H1 (cell line): Measurements from ENCODE around the gene SF3A2. TPM values are rescaled to one million over a fixed set of nuclear protein-coding genes. Genes with fewer than 3 reads are reported as not detected.

Experiments
- CTCF ChIA-PET: fragments of 300-600 bp; sonication (Branson Sonifier 250); formaldehyde crosslinking; loops from one replicate; lab custom pipeline; 2021; ENCODE audit not compliant: partially characterized antibody; lab: Charles Lee
- POLR2A ChIA-PET: fragments of 300-600 bp; sonication (Branson Sonifier 250); formaldehyde crosslinking; loops from one replicate; lab custom pipeline; 2021; ENCODE audit warnings: inconsistent platforms; ENCODE audit not compliant: partially characterized antibody; lab: Charles Lee
- DNase-seq, 2 experiments: peaks; one replicate each; pipeline versions ENCODE4 v3.0.0 to v3.0.0-alpha.2; 2010 to 2022; ENCODE audit warnings: low spot score in 2 of 2, low read depth in 1 of 2, mixed read lengths in 1 of 2
- FAIRE-seq: peaks from 2 replicates; lab custom pipeline; 2011; peaks lifted over from hg19 to GRCh38; lab: Jason Lieb, UNC
- H2AFZ ChIP-seq: 2 replicates; pipeline ENCODE4 v1.8.1; 2012; ENCODE audit warnings: low read length, inconsistent platforms
- H2AK5ac ChIP-seq: 2 replicates; pipeline ENCODE4 v1.6.1; 2013; ENCODE audit warnings: low read depth, low read length
- H2BK120ac ChIP-seq: replicated peaks from 2 replicates; pipeline ENCODE3; 2013; ENCODE audit warnings: low read depth, low read length, inconsistent platforms
- H2BK12ac ChIP-seq: 2 replicates; pipeline ENCODE4 v1.6.1; 2013; ENCODE audit warnings: low read depth, low read length
- H2BK15ac ChIP-seq: 2 replicates; pipeline ENCODE4 v1.6.1; 2013; ENCODE audit warnings: low read length
- H2BK20ac ChIP-seq: 2 replicates; pipeline ENCODE4 v1.6.1; 2013; ENCODE audit warnings: low read length
- H2BK5ac ChIP-seq: 2 replicates; pipeline ENCODE4 v1.6.1; 2013; ENCODE audit warnings: low read depth, low read length
- H3K14ac ChIP-seq: 2 replicates; pipeline ENCODE4 v1.6.1; 2013; ENCODE audit warnings: inconsistent platforms; ENCODE audit not compliant: insufficient read length
- H3K18ac ChIP-seq: 2 replicates; pipeline ENCODE4 v1.6.1; 2013; ENCODE audit warnings: low read length; ENCODE audit errors: extremely low read depth
- H3K23ac ChIP-seq: 2 replicates; pipeline ENCODE4 v1.6.1; 2013; ENCODE audit warnings: inconsistent platforms; ENCODE audit not compliant: insufficient read length
- H3K23me2 ChIP-seq: 2 replicates; pipeline ENCODE4 v1.6.1; 2013; ENCODE audit warnings: low read depth, low read length
- H3K27ac ChIP-seq: 2 replicates; pipeline ENCODE4 v1.6.1; 2011; ENCODE audit warnings: low read depth, low read length, inconsistent platforms
- H3K27me3 ChIP-seq, 4 experiments: replicated peaks in 1 of 4; 1 replicate in 1 of 4; 2 replicates in 3 of 4; pipeline versions ENCODE4 v1.6.1 to v1.8.1; 2011 to 2013; ENCODE audit warnings: low read length in 3 of 4, mild to moderate bottlenecking in 3 of 4, inconsistent platforms in 2 of 4, mixed read lengths in 2 of 4, moderate library complexity in 1 of 4; ENCODE audit not compliant: control insufficient read depth in 3 of 4, insufficient read depth in 3 of 4; ENCODE audit errors: extremely low read depth in 1 of 4
- H3K36me3 ChIP-seq, 4 experiments: 2 replicates each; pipeline versions ENCODE4 v1.6.1 to v1.8.1; 2011 to 2013; ENCODE audit warnings: mild to moderate bottlenecking in 4 of 4, low read length in 3 of 4, moderate library complexity in 2 of 4, control low read depth in 1 of 4, inconsistent platforms in 1 of 4; ENCODE audit not compliant: insufficient read depth in 4 of 4, control insufficient read depth in 2 of 4
- H3K4ac ChIP-seq: replicated peaks from 2 replicates; pipeline ENCODE3; 2013; ENCODE audit warnings: low read length, low read depth, mixed read lengths, inconsistent platforms; ENCODE audit not compliant: insufficient read length
- H3K4me1 ChIP-seq, 4 experiments: replicated peaks in 1 of 4; 1 replicate in 1 of 4; 2 replicates in 3 of 4; pipeline versions ENCODE4 v1.6.1 to v1.8.1; 2011 to 2013; ENCODE audit warnings: low read length in 3 of 4, inconsistent platforms in 2 of 4, mixed read lengths in 1 of 4; ENCODE audit not compliant: insufficient read depth in 4 of 4, control insufficient read depth in 3 of 4
- H3K4me2 ChIP-seq, 2 experiments: 2 replicates each; pipeline versions ENCODE4 v1.6.1 to v1.8.1; 2011 to 2013; ENCODE audit warnings: low read depth in 2 of 2, low read length in 2 of 2, control low read depth in 1 of 2, inconsistent platforms in 1 of 2, mild to moderate bottlenecking in 1 of 2; ENCODE audit not compliant: insufficient read depth in 1 of 2
- H3K4me3 ChIP-seq, 4 experiments: fragments of 200-600, 300-600 bp in 1 of 4; sonication (generic), shearing (Covaris generic), sonication (Bioruptor Twin) in 1 of 4; 2 replicates each; pipeline versions ENCODE4 v1.5.1 to v1.8.1; 2011 to 2016; ENCODE audit warnings: low read length in 4 of 4, low read depth in 3 of 4, control low read depth in 2 of 4, inconsistent platforms in 2 of 4, mild to moderate bottlenecking in 2 of 4, mixed read lengths in 1 of 4, moderate library complexity in 1 of 4; ENCODE audit not compliant: insufficient read depth in 2 of 4; ENCODE audit errors: extremely low read depth in 1 of 4
- H3K56ac ChIP-seq: replicated peaks from 2 replicates; pipeline ENCODE3; 2013; ENCODE audit warnings: low read depth, mild to moderate bottlenecking, mixed read lengths, low read length, inconsistent platforms; ENCODE audit not compliant: insufficient read length
- H3K79me1 ChIP-seq: 2 replicates; pipeline ENCODE4 v1.6.1; 2013; ENCODE audit warnings: low read depth, low read length, control low read depth
- H3K79me2 ChIP-seq, 2 experiments: 2 replicates each; pipeline versions ENCODE4 v1.6.1 to v1.8.1; 2012 to 2013; ENCODE audit warnings: low read length in 2 of 2, mild to moderate bottlenecking in 2 of 2, inconsistent platforms in 1 of 2; ENCODE audit not compliant: insufficient read depth in 2 of 2, control insufficient read depth in 1 of 2
- H3K9ac ChIP-seq, 4 experiments: replicated peaks in 1 of 4; 1 replicate in 1 of 4; 2 replicates in 3 of 4; pipeline versions ENCODE4 v1.6.1 to v1.8.1; 2011 to 2013; ENCODE audit warnings: low read depth in 3 of 4, low read length in 3 of 4, control low read depth in 2 of 4, mild to moderate bottlenecking in 2 of 4, moderate library complexity in 2 of 4, inconsistent platforms in 1 of 4; ENCODE audit errors: extremely low read depth in 1 of 4
- H3K9me3 ChIP-seq, 2 experiments: 2 replicates each; pipeline versions ENCODE4 v1.6.1 to v1.8.1; 2012 to 2013; ENCODE audit warnings: mild to moderate bottlenecking in 2 of 2, moderate library complexity in 2 of 2, control low read depth in 1 of 2, inconsistent platforms in 1 of 2, low read depth in 1 of 2, low read length in 1 of 2, mixed read lengths in 1 of 2; ENCODE audit not compliant: insufficient read depth in 2 of 2
- H4K20me1 ChIP-seq, 2 experiments: replicated peaks in 1 of 2; 2 replicates each; pipeline versions ENCODE3 to v1.8.1; 2011 to 2013; ENCODE audit warnings: inconsistent platforms in 2 of 2, low read length in 2 of 2, mild to moderate bottlenecking in 1 of 2; ENCODE audit not compliant: insufficient read depth in 2 of 2, control insufficient read depth in 1 of 2
- H4K5ac ChIP-seq: 2 replicates; pipeline ENCODE4 v1.6.1; 2013; ENCODE audit warnings: low read length, low read depth, mixed read lengths, inconsistent platforms; ENCODE audit not compliant: insufficient read length
- H4K8ac ChIP-seq: 2 replicates; pipeline ENCODE4 v1.8.0; 2013; ENCODE audit warnings: mild to moderate bottlenecking, moderate library complexity, low read length, inconsistent platforms; ENCODE audit not compliant: insufficient read depth; ENCODE audit errors: extremely low read depth
- H4K91ac ChIP-seq: replicated peaks from 2 replicates; pipeline ENCODE3; 2013; ENCODE audit warnings: low read length, mixed read lengths, inconsistent platforms; ENCODE audit not compliant: insufficient read length
- BACH1 ChIP-seq: IDR thresholded peaks from 2 replicates; pipeline ENCODE4 v1.6.1; 2012; ENCODE audit warnings: low read length, improper control_type of control experiment
- CREB1 ChIP-seq: IDR thresholded peaks from 2 replicates; pipeline ENCODE4 v1.6.1; 2012; ENCODE audit warnings: inconsistent platforms
- JUND ChIP-seq: IDR thresholded peaks from 2 replicates; pipeline ENCODE4 v1.6.1; 2011; ENCODE audit warnings: mild to moderate bottlenecking, improper control_type of control experiment, low read length
- KDM5A ChIP-seq: fragments of 200-600 bp; IDR thresholded peaks from 2 replicates; pipeline ENCODE4 v1.7.1; 2012; ENCODE audit warnings: mild to moderate bottlenecking, low read length, inconsistent platforms, mixed read lengths
- MAFK ChIP-seq: IDR thresholded peaks from 2 replicates; pipeline ENCODE4 v1.6.1; 2012; ENCODE audit warnings: low read depth, mild to moderate bottlenecking, improper control_type of control experiment, low read length
- POU5F1 ChIP-seq: IDR thresholded peaks from 2 replicates; pipeline ENCODE4 v1.6.1; 2011; ENCODE audit warnings: low read depth, mild to moderate bottlenecking, low read length, moderate library complexity
- RBBP5 ChIP-seq: IDR thresholded peaks from 2 replicates; pipeline ENCODE4 v1.7.1; 2012; ENCODE audit warnings: low read depth, mild to moderate bottlenecking, inconsistent platforms, low read length, moderate library complexity, borderline replicate concordance
- TAF1 ChIP-seq: IDR thresholded peaks from 2 replicates; pipeline ENCODE4 v1.6.1; 2011; ENCODE audit warnings: mild to moderate bottlenecking, low read depth, low read length
- TAF7 ChIP-seq: optimal IDR thresholded peaks from 2 replicates; pipeline ENCODE3; 2011; ENCODE audit warnings: low read depth, mild to moderate bottlenecking, inconsistent platforms, low read length, moderate library complexity, borderline replicate concordance
- WGBS, 2 experiments: shearing (Covaris generic) in 1 of 2; methylation state at CpG; one replicate each; pipeline versions ENCODE4 v1.1.6 to v1.1.7; 2013 to 2015; ENCODE audit warnings: low lambda C conversion rate in 2 of 2, mixed read lengths in 2 of 2, inconsistent platforms in 1 of 2, low coverage in 1 of 2, missing lambda C conversion rate in 1 of 2; ENCODE audit not compliant: insufficient replicate concordance in 2 of 2, insufficient coverage in 1 of 2, insufficient read length in 1 of 2; ENCODE audit errors: extremely low coverage in 1 of 2, missing lambda C conversion rate in 1 of 2; 5-methylcytosine and 5-hydroxymethylcytosine counted together
- long read RNA-seq, 2 experiments: library from RNA in 1 of 2; library from capped mRNA in 1 of 2; stranded (forward); transcript quantifications; one replicate each; pipeline ENCODE4 v2.0.0, GENCODE V29; 2021; ENCODE audit warnings: inconsistent platforms in 1 of 2
- polyA minus RNA-seq, 3 experiments: library from RNA; depleted of rRNA, polyadenylated mRNA; stranded (reverse); fragments of >200 nt; gene quantifications; 1 replicate in 2 of 3; 2 replicates in 1 of 3; pipeline ENCODE4 v1.2.3, GENCODE V29; 2011
- polyA plus RNA-seq, 7 experiments: library from polyadenylated mRNA; depleted of rRNA in 3 of 7; stranded (reverse) in 5 of 7; unstranded in 2 of 7; fragments of >200 nt in 5 of 7; fragments of 200-250 nt in 2 of 7; gene quantifications; 1 replicate in 5 of 7; 2 replicates in 1 of 7; 4 replicates in 1 of 7; pipeline versions ENCODE4 v1.2.1 to v1.2.3, GENCODE V29; 2011 to 2013; ENCODE audit warnings: missing spikeins in 2 of 7, mixed read lengths in 2 of 7
- total RNA-seq: library from RNA; stranded (reverse); fragmentation: NEBNext Ultra II Directional; extraction: Animal tissue kit (Norgen Biotek cat#: 25700); gene quantifications from 2 replicates; pipeline ENCODE4 v1.2.1, GENCODE V29; 2021

Gene SF3A2
- total RNA-seq: 142 and 146 TPM in 2 replicates
- 15.3 and 31.2 TPM in 2 replicates for polyA plus RNA-seq (2011; rRNA removed)
- polyA plus RNA-seq (2011; cell fraction: cytosol; rRNA removed): 22.1 TPM
- polyA plus RNA-seq (2011; cell fraction: nucleus; rRNA removed): 171 TPM
- polyA plus RNA-seq (2012, experiment 1 of 2): 97.0 to 157 TPM (median 147 TPM) in 4 replicates
- polyA plus RNA-seq (2012, experiment 2 of 2): 117 TPM
- 109 TPM for polyA plus RNA-seq (2013, experiment 1 of 2)
- polyA plus RNA-seq (2013, experiment 2 of 2): 101 TPM
- 18.4 and 22.8 TPM in 2 replicates for polyA minus RNA-seq (2011; rRNA and poly(A)+ RNA removed)
- 64.4 TPM for polyA minus RNA-seq (2011; cell fraction: cytosol; rRNA and poly(A)+ RNA removed)
- 112 TPM for polyA minus RNA-seq (2011; cell fraction: nucleus; rRNA and poly(A)+ RNA removed)
- long read RNA-seq, experiment 1, transcript SF3A2-201 (9 exons, 1,963 nt): major isoform, 38 of 159 reads
- long read RNA-seq, experiment 1, partial matches to known transcripts: 111 of 159 reads
- long read RNA-seq, experiment 1, other reads (novel, unspliced or antisense): 8 of 159 reads
- long read RNA-seq, experiment 2, partial matches to known transcripts: 141 of 144 reads
- long read RNA-seq, experiment 2, other reads (novel, unspliced or antisense): 2 of 144 reads

DNA sequence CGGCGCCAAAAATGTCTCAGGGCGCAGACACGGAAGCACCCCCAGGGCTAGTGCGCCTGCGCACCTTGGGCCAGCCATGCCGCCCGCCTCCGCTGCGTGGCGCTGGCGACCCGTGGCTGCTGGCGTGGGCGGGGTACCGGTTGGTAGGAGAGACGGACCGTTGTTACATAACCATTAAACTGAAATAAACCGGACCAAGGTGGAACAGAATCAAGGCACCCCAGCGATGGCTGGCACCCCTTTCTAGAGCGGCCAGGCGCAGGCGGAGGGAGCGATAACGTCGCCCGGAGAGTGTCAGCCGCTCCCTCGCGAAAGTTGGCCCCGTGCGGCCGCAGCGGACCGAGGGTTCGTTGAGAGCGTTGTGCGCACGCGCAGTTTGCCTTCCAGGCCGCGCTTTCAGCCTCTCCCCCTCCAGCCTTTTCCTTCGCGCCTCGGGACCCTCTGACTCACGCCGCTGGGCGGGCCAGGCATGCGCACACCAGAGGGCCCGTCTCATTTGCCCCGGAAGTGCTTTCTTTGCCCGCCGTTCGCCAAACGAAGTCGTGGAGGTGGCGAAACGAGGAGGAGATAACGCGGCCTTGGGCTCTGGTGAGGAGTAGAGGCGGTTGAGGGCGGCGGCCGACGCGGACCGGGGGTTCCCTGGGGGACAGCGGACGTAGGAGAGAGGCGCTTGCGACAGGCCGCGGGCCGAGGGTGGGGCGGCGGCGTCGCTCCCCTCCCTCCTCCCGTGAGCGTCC is at the start of gene SF3A2, which contains the start of gene PLEKHJ1:
SF3A2 (plus strand) TSS at position 511 of the 737 bp plus-strand sequence. CDS start 6,595 bp downstream, outside the sequence.
PLEKHJ1 (minus strand) TSS at position 16 of the 737 bp plus-strand sequence. CDS start 81 bp downstream, outside the sequence.
- no peak within 1 kb of the TSS for H2BK20ac ChIP-seq
- no peaks in the 10 kb centered on the region for H3K9me3 ChIP-seq
- H2BK12ac ChIP-seq: no peak within 1 kb of the TSS
- H2BK120ac ChIP-seq: no peak within 1 kb of the TSS
- H3K4me2 ChIP-seq: peak within 1 kb of the TSS; percentile 69 to 93
- peaks cover 0 to 15% (median 7%) of the 10 kb centered on the region in 4 experiments; a peak in 5 of 8 replicates for H3K36me3 ChIP-seq
- POLR2A ChIA-PET: interaction anchor here (0.7 to 10.3 kb wide), 19 partner anchors 10 to 462 kb away, joined by 3 to 206 read pairs (median 4); partner anchors contain the start of genes AMH, DOT1L and JSRP1
- DNase-seq: peak; percentile 87 to 99
- peaks cover 17 to 35% of the 10 kb centered on the region in 2 experiments for H4K20me1 ChIP-seq
- H2BK5ac ChIP-seq: peak within 1 kb of the TSS; percentile 97
- FAIRE-seq: no peak
- H2AFZ ChIP-seq: peak within 1 kb of the TSS; percentile 74; the same call in 1 of the 2 replicates
- peak within 1 kb of the TSS; percentile 63 to 93 (median 82) for H3K9ac ChIP-seq
- no peak within 1 kb of the TSS for H3K14ac ChIP-seq
- peaks cover 0 to 24% (median 14%) of the 10 kb centered on the region in 4 experiments; a peak in 6 of 7 replicates for H3K4me1 ChIP-seq
- peak within 1 kb of the TSS; percentile 77 to 86 (median 80) for H3K4me3 ChIP-seq
- H4K8ac ChIP-seq: peak within 1 kb of the TSS; percentile 98
- peak within 1 kb of the TSS; percentile 100 for H4K91ac ChIP-seq
- H2BK15ac ChIP-seq: peak within 1 kb of the TSS; percentile 95; the same call in 1 of the 2 replicates
- peak within 1 kb of the TSS; percentile 98 for H3K18ac ChIP-seq
- no peak within 1 kb of the TSS for H3K23ac ChIP-seq
- H4K5ac ChIP-seq: peak within 1 kb of the TSS; percentile 98
- H3K79me1 ChIP-seq: peaks cover 20% of the 10 kb centered on the region
- peak within 1 kb of the TSS; percentile 93 for H3K27ac ChIP-seq
- CTCF ChIA-PET: interaction anchor here (0.7 to 3.6 kb wide), 18 partner anchors 10 to 91 kb away, joined by 3 to 19 read pairs (median 4); no protein-coding TSS in a partner anchor
- peaks cover 34 to 60% of the 10 kb centered on the region in 2 experiments for H3K79me2 ChIP-seq
- peak within 1 kb of the TSS; percentile 96 for H3K4ac ChIP-seq
- no peaks in the 10 kb centered on the region for H3K27me3 ChIP-seq
- H3K23me2 ChIP-seq: peaks cover 9% of the 10 kb centered on the region; the same call in 1 of the 2 replicates
- H2AK5ac ChIP-seq: no peak within 1 kb of the TSS; the same call in 1 of the 2 replicates
- H3K56ac ChIP-seq: peak within 1 kb of the TSS; percentile 96
- WGBS, 2 experiments: 1% methylated on average over 69 of the region's 80 CpGs; no CpG with 5 or more reads in 1 of the 2 experiments
- TF ChIP-seq JUND: peak; percentile 84; the same call in 1 of the 2 replicates
- no peak for TF ChIP-seq RBBP5
- TF ChIP-seq POU5F1: no peak
- TF ChIP-seq TAF1: peak; percentile 94
- peak; percentile 63 for TF ChIP-seq TAF7
- no peak; the same call in 1 of the 2 replicates for TF ChIP-seq KDM5A
- TF ChIP-seq CREB1: peak; percentile 48
- no peak for TF ChIP-seq MAFK
- TF ChIP-seq BACH1: no peak; the same call in 1 of the 2 replicates
